ENCODE data around the gene SLC26A4. TPM values are rescaled to one million over a fixed set of nuclear protein-coding genes. Genes with fewer than 3 reads are reported as not detected.

The SLC26A4 gene
- total RNA-seq, 2 donors from 2014 or later: 1.0 to 3.4 TPM

GRCh38 chr7:107628461-107629064, 32.1 kb upstream of the SLC26A4 start:
- no peak for DNase-seq (ENCODE audit: low spot score)
- Histone ChIP-seq H3K27ac (no peak overlapping the region), H3K4me3 (no peak overlapping the region), H3K9me3 (no peaks in the 10 kb centered on the region), H3K36me3 (no peaks in the 10 kb centered on the region), H3K4me1 (replicated peaks) (no peaks in the 10 kb centered on the region), H3K27me3 (replicated peaks; ENCODE audit: insufficient read depth) (no peaks in the 10 kb centered on the region)
- 91% methylated on average over 8 of the region's 8 CpGs for WGBS
- intact Hi-C loops (cut with DNase I): no loop called here
- TF ChIP-seq CTCF (IDR thresholded peaks at IDR 0.05) (no peak), POLR2AphosphoS5 (IDR thresholded peaks at IDR 0.05) (no peak), POLR2A (IDR thresholded peaks at IDR 0.05) (no peak)

GRCh38 chr7:107630342-107630741, 30.3 kb upstream of the SLC26A4 start:
- no peak overlapping the region for H3K27ac ChIP-seq
- H3K4me3 ChIP-seq: no peak overlapping the region
- H3K36me3 ChIP-seq: no peaks in the 10 kb centered on the region
- H3K4me1 ChIP-seq (replicated peaks): no peaks in the 10 kb centered on the region
- H3K9me3 ChIP-seq: no peaks in the 10 kb centered on the region
- DNase-seq (ENCODE audit: low spot score): no peak
- WGBS: 91% methylated on average over 8 of the region's 8 CpGs
- TF ChIP-seq POLR2AphosphoS5 (IDR thresholded peaks at IDR 0.05) (no peak), CTCF (IDR thresholded peaks at IDR 0.05) (no peak), POLR2A (IDR thresholded peaks at IDR 0.05) (no peak)
- intact Hi-C loops (cut with DNase I): no loop called here
- no peaks in the 10 kb centered on the region for H3K27me3 ChIP-seq (replicated peaks; ENCODE audit: insufficient read depth)

GRCh38 chr7:107631588-107632491, 28.8 kb upstream of the SLC26A4 start:
- DNase-seq (ENCODE audit: low spot score): no peak
- Histone ChIP-seq H3K27me3 (replicated peaks; ENCODE audit: insufficient read depth) (no peaks in the 10 kb centered on the region), H3K27ac (no peak overlapping the region), H3K36me3 (no peaks in the 10 kb centered on the region), H3K9me3 (no peaks in the 10 kb centered on the region), H3K4me3 (no peak overlapping the region), H3K4me1 (replicated peaks) (no peaks in the 10 kb centered on the region)
- intact Hi-C loops (cut with DNase I): no loop called here
- 89% methylated on average over 12 of the region's 12 CpGs for WGBS
- TF ChIP-seq CTCF (IDR thresholded peaks at IDR 0.05): no peak
- no peak for TF ChIP-seq POLR2A (IDR thresholded peaks at IDR 0.05)
- no peak for TF ChIP-seq POLR2AphosphoS5 (IDR thresholded peaks at IDR 0.05)

GRCh38 chr7:107632492-107632865, 28.1 kb upstream of the SLC26A4 start:
- no peak for DNase-seq (ENCODE audit: low spot score)
- H3K9me3 ChIP-seq: no peaks in the 10 kb centered on the region

More at GRCh38 chr7:107632492-107632865, 28.1 kb upstream of the SLC26A4 start:
- WGBS: 87% methylated on average over 2 of the region's 2 CpGs
- no peak for TF ChIP-seq CTCF (IDR thresholded peaks at IDR 0.05)
- no peak for TF ChIP-seq POLR2A (IDR thresholded peaks at IDR 0.05)
- no peak for TF ChIP-seq POLR2AphosphoS5 (IDR thresholded peaks at IDR 0.05)
- Histone ChIP-seq H3K36me3 (no peaks in the 10 kb centered on the region), H3K27me3 (replicated peaks; ENCODE audit: insufficient read depth) (no peaks in the 10 kb centered on the region), H3K4me3 (no peak overlapping the region), H3K4me1 (replicated peaks) (no peaks in the 10 kb centered on the region), H3K27ac (no peak overlapping the region)
- intact Hi-C loops (cut with DNase I): no loop called here
